Measurements from ENCODE around the gene ZNF445.

DNA sequence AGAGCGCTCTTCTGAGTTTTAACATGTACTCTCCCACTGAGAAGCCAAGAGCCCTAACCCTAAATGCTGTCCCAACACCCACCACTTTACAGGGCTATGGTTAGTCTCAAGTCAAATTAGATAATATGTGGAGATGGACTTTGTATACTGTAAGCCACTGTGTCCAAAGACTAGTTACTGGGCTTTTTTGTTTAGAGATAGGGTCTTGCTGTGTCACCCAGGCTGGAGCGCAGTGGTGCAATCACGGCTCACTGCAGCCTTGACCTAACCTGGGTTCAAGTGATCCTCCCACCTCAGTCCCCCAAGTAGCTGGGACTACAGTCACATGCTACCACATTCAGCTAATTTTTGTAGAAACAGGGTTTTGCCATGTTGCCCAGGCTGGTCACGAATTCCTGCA lies 23.2 kb downstream of the ZNF445 start:
- TF ChIP-seq FOXM1 (IDR thresholded peaks at IDR 0.05; ENCODE audit: borderline replicate concordance, low read depth), result no peak
- TF ChIP-seq, protein P1, sequence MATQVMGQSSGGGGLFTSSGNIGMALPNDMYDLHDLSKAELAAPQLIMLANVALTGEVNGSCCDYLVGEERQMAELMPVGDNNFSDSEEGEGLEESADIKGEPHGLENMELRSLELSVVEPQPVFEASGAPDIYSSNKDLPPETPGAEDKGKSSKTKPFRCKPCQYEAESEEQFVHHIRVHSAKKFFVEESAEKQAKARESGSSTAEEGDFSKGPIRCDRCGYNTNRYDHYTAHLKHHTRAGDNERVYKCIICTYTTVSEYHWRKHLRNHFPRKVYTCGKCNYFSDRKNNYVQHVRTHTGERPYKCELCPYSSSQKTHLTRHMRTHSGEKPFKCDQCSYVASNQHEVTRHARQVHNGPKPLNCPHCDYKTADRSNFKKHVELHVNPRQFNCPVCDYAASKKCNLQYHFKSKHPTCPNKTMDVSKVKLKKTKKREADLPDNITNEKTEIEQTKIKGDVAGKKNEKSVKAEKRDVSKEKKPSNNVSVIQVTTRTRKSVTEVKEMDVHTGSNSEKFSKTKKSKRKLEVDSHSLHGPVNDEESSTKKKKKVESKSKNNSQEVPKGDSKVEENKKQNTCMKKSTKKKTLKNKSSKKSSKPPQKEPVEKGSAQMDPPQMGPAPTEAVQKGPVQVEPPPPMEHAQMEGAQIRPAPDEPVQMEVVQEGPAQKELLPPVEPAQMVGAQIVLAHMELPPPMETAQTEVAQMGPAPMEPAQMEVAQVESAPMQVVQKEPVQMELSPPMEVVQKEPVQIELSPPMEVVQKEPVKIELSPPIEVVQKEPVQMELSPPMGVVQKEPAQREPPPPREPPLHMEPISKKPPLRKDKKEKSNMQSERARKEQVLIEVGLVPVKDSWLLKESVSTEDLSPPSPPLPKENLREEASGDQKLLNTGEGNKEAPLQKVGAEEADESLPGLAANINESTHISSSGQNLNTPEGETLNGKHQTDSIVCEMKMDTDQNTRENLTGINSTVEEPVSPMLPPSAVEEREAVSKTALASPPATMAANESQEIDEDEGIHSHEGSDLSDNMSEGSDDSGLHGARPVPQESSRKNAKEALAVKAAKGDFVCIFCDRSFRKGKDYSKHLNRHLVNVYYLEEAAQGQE (IDR thresholded peaks at IDR 0.05; ENCODE audit: low read depth), result no peak
- no peak for TF ChIP-seq CEBPB (IDR thresholded peaks at IDR 0.05)
- no peak for TF ChIP-seq CREB1 (IDR thresholded peaks at IDR 0.05; ENCODE audit: low read depth)
